Sigmoid colon (tissue), 4 donors: Measurements from ENCODE around the gene BAHD1.

ENCODE experiments used
- CTCF ChIP-seq, 4 experiments: fragments of 450-650 bp in 3 of 4; fragments of 200-600 bp in 1 of 4; IDR thresholded peaks; one replicate each; pipeline ENCODE4 v1.5.1; 2016 to 2019; ENCODE audit warnings: antibody characterized with exemption in 4 of 4, mild to moderate bottlenecking in 3 of 4, moderate library complexity in 2 of 4
- POLR2A ChIP-seq, 2 donors: fragments of 450-650 bp; IDR thresholded peaks; one replicate each; pipeline ENCODE4 v1.6.1; 2016; ENCODE audit warnings: antibody characterized with exemption in 2 of 2, mild to moderate bottlenecking in 2 of 2, moderate library complexity in 2 of 2
- POLR2AphosphoS5 ChIP-seq, 4 donors: sonication (generic); formaldehyde crosslinking; IDR thresholded peaks; one replicate each; pipeline ENCODE4 v1.6.1; 2017; ENCODE audit warnings: antibody characterized with exemption in 4 of 4

DNA sequence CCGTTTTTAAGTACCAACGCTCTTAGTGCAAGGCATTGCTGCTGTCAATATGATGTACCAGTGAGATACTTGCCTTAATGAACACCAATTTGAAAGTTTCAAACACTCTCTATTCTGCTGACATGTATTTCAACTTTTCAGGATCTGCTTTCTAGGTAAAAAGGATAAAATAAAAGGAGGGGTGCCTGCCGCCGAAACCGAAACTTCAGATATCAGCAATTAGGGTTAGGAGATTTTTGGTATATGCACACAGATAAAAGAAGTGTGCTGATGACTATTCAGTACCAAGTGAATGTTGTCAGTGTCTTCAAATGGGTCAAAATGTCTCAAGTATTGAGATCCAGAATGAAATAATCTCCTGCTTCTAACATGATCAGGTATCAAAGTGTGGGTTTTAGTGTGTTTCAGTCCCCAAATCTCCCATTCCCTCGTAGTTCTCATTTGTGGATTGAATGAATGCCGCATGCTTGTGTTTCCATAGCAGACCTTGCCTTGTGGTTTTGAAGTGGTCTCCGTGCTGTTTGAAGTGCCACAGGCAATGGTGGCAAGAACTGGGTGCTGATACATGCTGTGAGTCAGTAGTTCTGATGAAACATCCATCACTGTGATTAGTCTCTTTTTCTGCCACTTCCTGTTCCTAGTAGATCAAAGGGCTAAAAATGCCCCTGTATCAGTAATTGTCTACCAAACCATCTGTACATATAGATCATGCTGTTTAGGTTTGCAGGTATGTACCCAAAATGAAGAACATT is 52.5 kb downstream of the BAHD1 start:
- TF ChIP-seq CTCF (IDR thresholded peaks at IDR 0.05) (no peak), POLR2A (IDR thresholded peaks at IDR 0.05) (no peak), POLR2AphosphoS5 (IDR thresholded peaks at IDR 0.05) (no peak)
